ENCODE measurements around the gene ATF6. TPM values are rescaled to one million over a fixed set of nuclear protein-coding genes. Genes with fewer than 3 reads are reported as not detected.

Gene ATF6
- total RNA-seq, 4 donors from 2014 or later, result 26.1 to 35.4 (median 32.3) TPM

DNA sequence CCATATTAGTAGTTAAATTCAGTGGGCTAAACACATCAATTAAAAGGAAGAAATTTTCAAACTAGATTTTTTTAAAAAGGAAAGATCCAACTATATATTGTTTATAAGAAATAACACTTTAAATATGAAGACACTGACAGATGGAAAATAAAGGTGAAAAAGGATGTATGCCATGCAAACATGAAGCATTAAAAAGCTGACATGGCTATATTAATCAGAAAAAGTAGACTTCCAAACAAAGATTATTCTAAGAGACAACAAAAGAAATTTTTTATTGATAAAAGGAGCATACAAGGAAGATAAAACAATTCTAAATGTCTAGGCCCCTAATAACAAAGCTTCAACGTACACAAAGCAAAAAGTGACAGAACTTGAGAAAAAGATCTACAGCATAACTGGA is 92.2 kb downstream of the ATF6 start:
- H3K27ac ChIP-seq, result no peak overlapping the region
- H3K27me3 ChIP-seq, result no peaks in the 10 kb centered on the region
- no peak for DNase-seq (ENCODE audit: low spot score in 2 of 2)
- no peaks in the 10 kb centered on the region for H3K9me3 ChIP-seq
- TF ChIP-seq POLR2A (IDR thresholded peaks at IDR 0.05) (no peak), EP300 (IDR thresholded peaks at IDR 0.05) (no peak)
- TF ChIP-seq, protein P1, sequence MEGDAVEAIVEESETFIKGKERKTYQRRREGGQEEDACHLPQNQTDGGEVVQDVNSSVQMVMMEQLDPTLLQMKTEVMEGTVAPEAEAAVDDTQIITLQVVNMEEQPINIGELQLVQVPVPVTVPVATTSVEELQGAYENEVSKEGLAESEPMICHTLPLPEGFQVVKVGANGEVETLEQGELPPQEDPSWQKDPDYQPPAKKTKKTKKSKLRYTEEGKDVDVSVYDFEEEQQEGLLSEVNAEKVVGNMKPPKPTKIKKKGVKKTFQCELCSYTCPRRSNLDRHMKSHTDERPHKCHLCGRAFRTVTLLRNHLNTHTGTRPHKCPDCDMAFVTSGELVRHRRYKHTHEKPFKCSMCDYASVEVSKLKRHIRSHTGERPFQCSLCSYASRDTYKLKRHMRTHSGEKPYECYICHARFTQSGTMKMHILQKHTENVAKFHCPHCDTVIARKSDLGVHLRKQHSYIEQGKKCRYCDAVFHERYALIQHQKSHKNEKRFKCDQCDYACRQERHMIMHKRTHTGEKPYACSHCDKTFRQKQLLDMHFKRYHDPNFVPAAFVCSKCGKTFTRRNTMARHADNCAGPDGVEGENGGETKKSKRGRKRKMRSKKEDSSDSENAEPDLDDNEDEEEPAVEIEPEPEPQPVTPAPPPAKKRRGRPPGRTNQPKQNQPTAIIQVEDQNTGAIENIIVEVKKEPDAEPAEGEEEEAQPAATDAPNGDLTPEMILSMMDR (IDR thresholded peaks at IDR 0.05), result no peak
- WGBS, 2 donors, result 91 to 98% methylated on average over 1 of the region's 1 CpG
- peaks cover 0 to 36% (median 0%) of the 10 kb centered on the region in 3 donors for H3K36me3 ChIP-seq
- no peak overlapping the region for H3K4me3 ChIP-seq
- no peaks in the 10 kb centered on the region for H3K4me1 ChIP-seq

- H3K36me3 ChIP-seq, result peaks cover 0 to 29% (median 0%) of the 10 kb centered on the region in 3 donors
- no peak overlapping the region for H3K4me3 ChIP-seq
- H3K27ac ChIP-seq, result no peak overlapping the region
- TF ChIP-seq, protein P1 (IDR thresholded peaks at IDR 0.05), result no peak
- TF ChIP-seq POLR2A (IDR thresholded peaks at IDR 0.05) (no peak), EP300 (IDR thresholded peaks at IDR 0.05) (no peak)
- H3K9me3 ChIP-seq, result no peaks in the 10 kb centered on the region
- H3K27me3 ChIP-seq, result no peaks in the 10 kb centered on the region
- no peak for DNase-seq (ENCODE audit: low spot score in 2 of 2)
- H3K4me1 ChIP-seq, result peaks cover 0 to 22% (median 0%) of the 10 kb centered on the region in 4 donors
Observed at GRCh38 chr1:161863549-161863948, 97.4 kb downstream of the ATF6 start.

DNA sequence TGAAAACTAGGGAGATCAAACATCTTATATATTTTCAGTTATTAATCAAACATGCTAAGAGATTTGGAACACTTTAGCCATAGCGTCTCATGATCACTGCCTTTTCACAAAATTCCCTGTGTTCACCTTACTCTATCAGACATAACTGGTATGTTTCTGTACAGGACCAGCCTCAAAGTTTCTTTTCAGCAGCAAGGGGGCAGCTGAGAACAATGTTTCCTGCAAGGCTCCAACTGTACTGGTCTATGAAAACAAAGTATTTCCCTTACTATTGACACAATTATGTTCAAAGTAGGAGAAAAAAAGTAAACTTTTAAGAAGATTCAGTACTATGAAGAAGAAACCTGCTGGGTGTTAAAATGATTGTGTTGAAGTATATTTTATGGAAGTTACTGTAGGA is 98.5 kb downstream of the ATF6 start:
- DNase-seq (ENCODE audit: low spot score in 2 of 2), result peak in 1 of 2 donors; percentile 33

DNA sequence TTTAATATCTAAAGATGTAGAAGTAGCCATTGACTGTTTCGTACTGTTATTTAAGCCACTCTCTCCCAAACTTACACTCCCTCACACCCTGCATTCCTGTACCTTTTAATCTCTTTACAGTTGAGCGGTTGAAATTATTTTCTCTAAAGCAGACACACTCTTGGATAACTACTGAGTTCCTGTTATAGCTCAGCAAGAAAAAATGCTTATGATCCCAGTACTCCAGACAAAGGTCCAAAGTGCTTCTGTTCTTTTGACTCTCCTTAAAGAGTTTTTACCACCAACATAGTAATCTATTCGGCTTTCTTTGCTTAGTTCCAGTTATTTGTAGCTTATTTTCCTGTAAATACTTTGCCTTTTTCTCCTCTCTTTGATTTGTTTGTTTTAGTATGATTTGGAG is 100.1 kb downstream of the ATF6 start:
- H3K27me3 ChIP-seq, result no peaks in the 10 kb centered on the region
- DNase-seq (ENCODE audit: low spot score in 2 of 2), result no peak
- peaks cover 0 to 22% (median 0%) of the 10 kb centered on the region in 4 donors for H3K4me1 ChIP-seq
- no peaks in the 10 kb centered on the region for H3K9me3 ChIP-seq
- TF ChIP-seq EP300 (IDR thresholded peaks at IDR 0.05), result no peak
- TF ChIP-seq POLR2A (IDR thresholded peaks at IDR 0.05), result no peak
- H3K27ac ChIP-seq, result no peak overlapping the region
- no peak overlapping the region for H3K4me3 ChIP-seq
- peaks cover 0 to 21% (median 0%) of the 10 kb centered on the region in 3 donors for H3K36me3 ChIP-seq
- 48 to 51% methylated on average over 3 of the region's 3 CpGs for WGBS, 2 donors

More for the DNA sequence above, 98.5 kb downstream of the ATF6 start:
- no peak overlapping the region for H3K4me3 ChIP-seq
- no peaks in the 10 kb centered on the region for H3K9me3 ChIP-seq
- H3K36me3 ChIP-seq, result peaks cover 0 to 29% (median 0%) of the 10 kb centered on the region in 3 donors
- peaks cover 0 to 22% (median 0%) of the 10 kb centered on the region in 4 donors for H3K4me1 ChIP-seq
- TF ChIP-seq EP300 (IDR thresholded peaks at IDR 0.05) (peak in 1 of 2 donors; percentile 13), POLR2A (IDR thresholded peaks at IDR 0.05) (no peak)
- TF ChIP-seq, protein P1 (IDR thresholded peaks at IDR 0.05), result peak; percentile 11 to 72 (median 40)
- no peaks in the 10 kb centered on the region for H3K27me3 ChIP-seq
- 48 to 53% methylated on average over 1 of the region's 1 CpG for WGBS, 2 donors
- H3K27ac ChIP-seq, result no peak overlapping the region

DNA sequence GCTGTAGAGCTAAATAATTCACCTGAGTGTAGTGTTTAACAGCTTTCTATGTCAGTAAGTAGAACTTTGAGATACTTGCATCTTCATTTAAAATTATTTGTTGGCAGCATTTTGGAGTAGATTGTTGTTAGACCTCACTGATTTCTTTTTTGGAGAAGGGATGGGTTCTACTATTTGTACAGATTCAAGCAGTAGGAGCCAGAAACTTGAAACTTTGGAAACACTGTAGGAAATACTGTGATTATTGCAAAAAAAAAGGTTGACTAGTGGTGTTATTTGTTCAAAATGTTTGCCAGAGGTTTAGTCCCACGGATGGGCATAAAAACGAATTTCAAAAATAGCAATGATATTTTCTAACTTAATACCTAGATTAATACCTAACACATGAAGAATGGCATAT is 102.7 kb downstream of the ATF6 start:
- TF ChIP-seq, protein P1 (IDR thresholded peaks at IDR 0.05), result no peak
- TF ChIP-seq POLR2A (IDR thresholded peaks at IDR 0.05), result no peak
- no peak for TF ChIP-seq EP300 (IDR thresholded peaks at IDR 0.05)
- 59 to 71% methylated on average over 2 of the region's 2 CpGs for WGBS, 2 donors
- H3K4me3 ChIP-seq, result no peak overlapping the region
- peaks cover 0 to 4% (median 0%) of the 10 kb centered on the region in 3 donors for H3K36me3 ChIP-seq
- no peak for DNase-seq (ENCODE audit: low spot score in 2 of 2)
- peaks cover 0 to 22% (median 0%) of the 10 kb centered on the region in 4 donors for H3K4me1 ChIP-seq
- H3K27me3 ChIP-seq, result no peaks in the 10 kb centered on the region
- no peak overlapping the region for H3K27ac ChIP-seq
- H3K9me3 ChIP-seq, result no peaks in the 10 kb centered on the region

DNA sequence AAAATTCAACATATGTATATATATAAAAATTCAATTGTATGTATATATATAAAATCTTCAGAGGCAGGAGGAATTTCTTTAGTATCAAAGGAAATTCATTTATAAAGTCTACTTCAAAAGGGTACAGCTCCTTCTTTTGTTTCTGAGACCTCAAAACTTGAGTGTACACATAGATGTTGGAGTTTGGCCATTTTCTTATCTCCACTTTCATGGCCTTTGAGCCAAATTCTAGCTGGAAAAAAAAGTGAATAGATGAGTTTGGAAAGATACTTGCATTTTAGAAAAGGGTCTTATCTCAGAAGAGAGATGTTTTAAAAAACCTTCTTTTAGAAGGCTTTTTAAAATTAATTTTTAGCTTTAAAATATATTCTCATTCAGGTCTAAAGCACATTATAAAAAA is 103.2 kb downstream of the ATF6 start:
- Histone ChIP-seq H3K4me3 (no peak overlapping the region), H3K27me3 (no peaks in the 10 kb centered on the region), H3K9me3 (no peaks in the 10 kb centered on the region), H3K4me1 (peaks cover 0 to 22% (median 0%) of the 10 kb centered on the region in 4 donors), H3K36me3 (no peaks in the 10 kb centered on the region), H3K27ac (no peak overlapping the region)
- TF ChIP-seq, protein P1 (IDR thresholded peaks at IDR 0.05), result no peak
- no peak for TF ChIP-seq EP300 (IDR thresholded peaks at IDR 0.05)
- no peak for DNase-seq (ENCODE audit: low spot score in 2 of 2)
